ENCODE results near the gene EID1.

GRCh38 chr15:48828471-48828870 is 49.5 kb upstream of the EID1 start:
- TF ChIP-seq CTCF (IDR thresholded peaks at IDR 0.05; ENCODE audit: low read length) (no peak), EZH2 (optimal IDR thresholded peaks at IDR 0.05; ENCODE audit: low read depth, low read length) (no peak), EZH2phosphoT487 (IDR thresholded peaks at IDR 0.05; ENCODE audit: low read length) (no peak)

All from MM.1S (cell line).